Measurements from ENCODE around the gene PTPRN2.
"Not testable (repeated sequence)": the region's sequence is repeated elsewhere in the genome, so short reads cannot be mapped to it uniquely, and the experiment has no call there.

The PTPRN2 gene

DNA sequence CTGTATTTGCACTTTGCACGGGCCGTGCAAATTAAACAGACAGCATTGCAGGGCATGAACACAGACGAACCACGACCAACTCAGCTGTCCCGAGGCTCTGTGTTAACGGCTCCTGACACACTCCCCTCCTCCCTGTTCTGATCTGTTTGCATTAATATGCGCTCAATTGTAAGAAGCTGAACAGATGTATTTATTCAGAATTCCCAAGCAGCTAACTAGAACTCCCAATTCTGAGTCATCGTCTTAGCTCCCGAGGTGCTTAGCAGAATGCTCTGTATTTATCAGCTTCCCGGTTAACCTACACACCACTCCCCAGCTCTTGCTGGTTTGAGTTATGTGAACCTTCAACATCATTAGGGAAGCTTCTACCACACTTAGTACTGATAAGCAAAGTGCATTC, 286.4 kb downstream of the PTPRN2 start:
- FAIRE-seq, result no peak
- TF ChIP-seq, protein P1, sequence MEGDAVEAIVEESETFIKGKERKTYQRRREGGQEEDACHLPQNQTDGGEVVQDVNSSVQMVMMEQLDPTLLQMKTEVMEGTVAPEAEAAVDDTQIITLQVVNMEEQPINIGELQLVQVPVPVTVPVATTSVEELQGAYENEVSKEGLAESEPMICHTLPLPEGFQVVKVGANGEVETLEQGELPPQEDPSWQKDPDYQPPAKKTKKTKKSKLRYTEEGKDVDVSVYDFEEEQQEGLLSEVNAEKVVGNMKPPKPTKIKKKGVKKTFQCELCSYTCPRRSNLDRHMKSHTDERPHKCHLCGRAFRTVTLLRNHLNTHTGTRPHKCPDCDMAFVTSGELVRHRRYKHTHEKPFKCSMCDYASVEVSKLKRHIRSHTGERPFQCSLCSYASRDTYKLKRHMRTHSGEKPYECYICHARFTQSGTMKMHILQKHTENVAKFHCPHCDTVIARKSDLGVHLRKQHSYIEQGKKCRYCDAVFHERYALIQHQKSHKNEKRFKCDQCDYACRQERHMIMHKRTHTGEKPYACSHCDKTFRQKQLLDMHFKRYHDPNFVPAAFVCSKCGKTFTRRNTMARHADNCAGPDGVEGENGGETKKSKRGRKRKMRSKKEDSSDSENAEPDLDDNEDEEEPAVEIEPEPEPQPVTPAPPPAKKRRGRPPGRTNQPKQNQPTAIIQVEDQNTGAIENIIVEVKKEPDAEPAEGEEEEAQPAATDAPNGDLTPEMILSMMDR (IDR thresholded peaks at IDR 0.05; ENCODE audit: insufficient read depth, missing control alignments), result no peak
- no peak for DNase-seq (ENCODE audit: insufficient read length, low spot score)

DNA sequence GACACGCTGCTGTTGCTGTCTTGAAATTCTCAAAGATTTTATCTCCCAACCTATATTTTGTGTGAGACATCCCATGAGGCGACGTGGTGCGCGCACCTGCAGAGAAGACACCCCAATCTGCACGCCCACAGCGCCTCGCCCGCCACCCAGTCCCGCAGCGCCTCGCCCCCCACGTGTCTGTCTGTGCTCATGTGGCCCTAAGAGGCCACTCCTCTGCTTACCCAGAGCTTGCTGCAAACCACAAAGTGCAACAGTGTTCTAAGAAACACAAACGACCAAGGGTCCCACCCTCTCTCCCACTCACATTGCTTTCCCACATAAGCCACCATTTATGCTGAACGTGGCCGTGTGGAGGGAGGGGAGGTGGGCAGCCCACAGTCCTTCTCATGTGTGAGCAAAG, 287.2 kb downstream of the PTPRN2 start:
- DNase-seq (ENCODE audit: insufficient read length, low spot score), result no peak
- TF ChIP-seq, protein P1 (IDR thresholded peaks at IDR 0.05; ENCODE audit: insufficient read depth, missing control alignments), result no peak
- no peak for FAIRE-seq

DNA sequence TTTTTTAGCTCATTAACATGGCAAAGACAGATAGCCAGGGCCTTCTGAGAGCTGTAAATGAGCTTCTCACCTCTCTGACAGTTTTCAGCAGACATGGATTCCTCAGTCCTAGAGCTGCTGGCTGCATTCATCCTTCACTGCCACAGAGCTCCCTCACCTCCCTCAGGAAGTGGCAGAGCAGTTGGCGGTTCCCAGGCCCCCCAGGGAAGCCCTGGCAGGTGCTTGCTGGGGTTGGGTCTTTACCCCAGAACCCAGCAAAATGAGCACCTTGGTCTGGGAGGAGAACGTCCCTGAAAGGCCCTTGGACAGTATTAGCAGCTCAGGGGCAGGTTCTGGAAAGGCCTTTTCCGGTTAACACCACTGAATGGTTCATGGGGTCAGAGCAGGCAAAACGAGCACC, 288.0 kb downstream of the PTPRN2 start:
- no peak for DNase-seq (ENCODE audit: insufficient read length, low spot score)
- TF ChIP-seq, protein P1 (IDR thresholded peaks at IDR 0.05; ENCODE audit: insufficient read depth, missing control alignments), result no peak
- FAIRE-seq, result no peak

DNA sequence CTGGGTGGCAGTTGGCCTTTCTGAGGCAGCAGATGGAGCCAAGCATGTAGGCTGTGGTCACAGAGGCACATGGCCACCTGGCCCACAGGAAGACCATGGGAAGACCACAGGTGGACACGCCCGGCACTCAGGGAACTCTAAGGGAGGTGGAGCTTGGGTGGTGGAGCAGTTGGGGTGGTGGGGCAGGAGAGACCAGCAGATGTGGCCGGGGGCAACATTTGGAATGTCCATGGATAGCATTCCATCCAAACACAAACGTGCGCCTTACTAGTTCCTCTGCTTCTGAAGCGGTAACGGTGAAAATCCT, 290.9 kb downstream of the PTPRN2 start:
- DNase-seq (ENCODE audit: insufficient read length, low spot score) (no peak), FAIRE-seq (no peak)
- TF ChIP-seq, protein P1 (IDR thresholded peaks at IDR 0.05; ENCODE audit: insufficient read depth, missing control alignments), result no peak

DNA sequence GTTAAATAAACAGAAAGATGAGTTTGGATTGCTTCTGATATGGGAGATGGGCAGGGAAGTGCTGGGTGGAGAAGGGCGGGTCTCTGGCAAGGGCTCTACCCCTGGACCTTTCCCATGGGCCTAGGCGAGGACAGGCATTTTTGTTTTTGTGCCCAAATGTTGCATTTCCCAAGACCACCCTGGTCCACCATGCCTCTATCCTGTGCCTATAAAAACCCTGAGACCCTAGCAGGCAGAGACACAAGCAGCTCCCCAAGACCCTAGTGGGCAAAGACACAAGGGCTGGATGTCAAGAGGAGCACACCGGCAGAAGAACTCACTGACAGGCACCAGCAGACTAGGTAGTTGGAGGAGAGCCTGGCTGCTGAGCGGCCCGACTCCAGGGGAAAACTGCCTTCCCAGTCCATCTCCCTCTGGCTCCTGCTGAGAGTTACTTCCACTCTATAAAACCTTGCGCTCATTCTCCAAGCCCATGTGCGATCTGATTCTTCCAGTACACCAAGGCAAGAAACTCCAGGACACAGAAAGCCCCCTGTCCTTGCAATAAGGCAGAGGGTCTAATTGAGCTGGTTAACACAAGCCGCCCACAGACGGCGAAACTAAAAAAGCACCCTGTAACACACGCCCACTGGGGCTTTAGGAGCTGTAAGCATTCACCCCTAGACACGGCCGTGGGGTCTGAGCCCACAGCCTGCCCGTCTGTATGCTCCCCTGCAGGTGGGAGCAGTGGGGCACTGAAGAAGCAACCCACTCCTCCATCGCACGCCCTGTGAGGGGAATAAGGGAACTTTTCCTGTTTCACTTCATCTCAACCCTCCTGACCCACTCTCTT, 291.4 kb downstream of the PTPRN2 start:
- TF ChIP-seq, protein P1 (IDR thresholded peaks at IDR 0.05; ENCODE audit: insufficient read depth, missing control alignments), result no peak
- no peak for DNase-seq (ENCODE audit: insufficient read length, low spot score)
- no peak for FAIRE-seq

DNA sequence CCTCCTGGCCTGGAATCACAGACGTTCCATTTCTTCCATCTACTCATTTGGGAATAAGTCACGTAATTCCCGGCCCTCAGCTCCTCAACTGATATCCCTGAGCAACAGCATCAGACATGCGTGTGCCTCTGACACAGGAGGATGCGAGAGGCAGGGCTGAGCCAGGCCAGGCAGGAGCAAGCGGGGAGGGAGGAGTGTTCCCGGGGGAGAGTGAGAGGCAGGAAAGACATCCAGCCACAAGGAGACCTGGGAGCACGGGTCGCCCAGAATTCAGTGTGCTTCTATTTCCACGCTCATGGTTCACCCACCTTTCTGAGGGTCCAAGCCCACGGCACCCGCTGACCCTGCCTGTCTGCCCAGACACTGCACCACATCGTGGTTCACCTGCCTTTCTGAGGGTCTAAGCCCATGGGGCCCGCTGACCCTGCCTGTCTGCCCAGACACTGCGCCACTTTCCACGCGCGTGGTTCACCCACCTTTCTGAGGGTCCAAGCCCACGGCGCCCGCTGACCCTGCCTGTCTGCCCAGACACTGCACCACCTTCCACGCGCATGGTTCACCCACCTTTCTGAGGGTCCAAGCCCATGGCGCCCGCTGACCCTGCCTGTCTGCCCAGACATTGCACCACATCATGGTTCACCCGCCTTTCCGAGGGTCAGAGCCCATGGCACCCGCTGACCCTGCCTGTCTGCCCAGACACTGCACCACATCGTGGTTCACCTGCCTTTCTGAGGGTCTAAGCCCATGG, 293.0 kb downstream of the PTPRN2 start:
- not testable (repeated sequence) for DNase-seq (ENCODE audit: insufficient read length, low spot score); FAIRE-seq

DNA sequence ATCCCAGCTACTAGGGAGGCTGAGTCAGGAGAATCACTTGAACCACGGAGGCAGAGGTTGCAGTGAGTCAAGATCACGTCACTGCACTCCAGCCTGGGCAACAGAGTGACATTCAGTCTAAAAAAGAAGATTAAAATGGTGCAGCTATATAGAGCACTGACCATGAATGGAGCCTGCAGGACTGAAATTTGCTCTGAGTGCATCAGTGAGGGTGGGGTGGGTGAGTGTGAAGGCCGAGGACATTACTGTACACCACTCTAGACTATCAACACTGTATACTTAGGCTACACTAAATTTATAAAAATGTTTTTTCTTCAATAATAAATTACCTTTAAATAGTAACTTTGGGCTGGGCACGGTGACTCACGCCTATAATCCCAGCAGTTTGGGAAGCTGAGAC, 294.7 kb downstream of the PTPRN2 start:
- FAIRE-seq, result no peak
- no peak for DNase-seq (ENCODE audit: insufficient read length, low spot score)
- TF ChIP-seq, protein P1 (IDR thresholded peaks at IDR 0.05; ENCODE audit: insufficient read depth, missing control alignments), result no peak
